OCI-LY3 (cell line): ENCODE data around the gene DUOXA1.

ENCODE experiments used
- CTCF ChIP-seq: fragments of 200-600, 300-600 bp; sonication (generic); IDR thresholded peaks from 2 replicates; pipeline ENCODE4 v1.5.1; 2014; ENCODE audit warnings: antibody characterized with exemption, low read length, low read depth
- EZH2phosphoT487 ChIP-seq: fragments of 200-600 bp; shearing (Covaris generic); IDR thresholded peaks from 2 replicates; pipeline ENCODE4 v1.6.1; 2018; ENCODE audit warnings: antibody characterized with exemption, mixed run types, low read depth

DNA sequence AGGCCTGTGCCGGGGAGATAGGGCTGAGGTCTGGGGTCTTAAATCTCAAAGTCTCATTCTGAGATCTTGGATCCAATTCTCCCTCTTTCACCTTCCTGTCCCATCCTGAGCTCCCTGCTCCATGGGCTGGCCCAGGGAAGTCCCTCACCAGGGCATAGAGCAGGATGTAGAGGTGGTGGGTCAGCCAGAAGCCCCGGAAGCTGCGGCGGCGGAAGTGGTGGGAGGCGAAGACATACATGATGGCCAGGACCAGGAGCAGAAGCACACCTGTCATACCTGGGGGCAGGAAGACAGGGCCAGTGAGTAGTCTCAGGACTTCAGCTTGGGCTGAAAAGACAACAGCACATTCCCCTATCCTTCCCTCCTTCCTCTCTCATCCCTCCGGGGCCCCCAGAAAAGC, 32.2 kb downstream of the DUOXA1 start:
- TF ChIP-seq CTCF: no peak
- TF ChIP-seq EZH2phosphoT487: no peak
